WERI-Rb-1 (cell line): Measurements from ENCODE around the gene GALNT3.

Source experiments
- DNase-seq: peaks from one replicate; pipeline ENCODE4 v3.0.0-alpha.2; 2020
- H3K27ac ChIP-seq: fragments of 250-450 bp; sonication (Bioruptor Pico); 2 replicates; pipeline ENCODE4 v1.5.1; 2020; ENCODE audit warnings: mild to moderate bottlenecking, moderate library complexity
- H3K27me3 ChIP-seq: fragments of 250-450 bp; sonication (Bioruptor Pico); 2 replicates; pipeline ENCODE4 v1.5.1; 2021; ENCODE audit warnings: mild to moderate bottlenecking, low read depth, moderate library complexity; ENCODE audit not compliant: insufficient read depth, severe bottlenecking
- H3K36me3 ChIP-seq: fragments of 250-450 bp; sonication (Bioruptor Pico); 2 replicates; pipeline ENCODE4 v1.5.1; 2020; ENCODE audit warnings: mild to moderate bottlenecking, moderate library complexity
- H3K4me3 ChIP-seq: 2 replicates; pipeline ENCODE4 v1.5.1; 2011; ENCODE audit warnings: low read depth, mild to moderate bottlenecking, control low read depth, low read length
- H3K9me3 ChIP-seq: fragments of 250-450 bp; sonication (Bioruptor Pico); 2 replicates; pipeline ENCODE4 v1.5.1; 2021; ENCODE audit warnings: mild to moderate bottlenecking, moderate library complexity; ENCODE audit not compliant: severe bottlenecking
- CTCF ChIP-seq: IDR thresholded peaks from 2 replicates; pipeline ENCODE4 v1.5.1; 2011; ENCODE audit warnings: low read depth, mild to moderate bottlenecking, control low read depth, inconsistent platforms, low read length

GALNT3 gene

GRCh38 chr2:165815299-165816141 lies 21.5 kb upstream of the GALNT3 start:
- Histone ChIP-seq H3K36me3 (no peaks in the 10 kb centered on the region), H3K9me3 (no peaks in the 10 kb centered on the region), H3K27ac (no peak overlapping the region), H3K27me3 (no peaks in the 10 kb centered on the region), H3K4me3 (no peak overlapping the region)
- DNase-seq, result no peak
- no peak for TF ChIP-seq CTCF

- H3K27me3 ChIP-seq, result no peaks in the 10 kb centered on the region
- H3K36me3 ChIP-seq, result no peaks in the 10 kb centered on the region
- no peak for TF ChIP-seq CTCF
- H3K9me3 ChIP-seq, result no peaks in the 10 kb centered on the region
- no peak overlapping the region for H3K27ac ChIP-seq
- no peak for DNase-seq
- no peak overlapping the region for H3K4me3 ChIP-seq
These were observed 20.4 kb upstream of the GALNT3 start for GRCh38 chr2:165814473-165814872.

GRCh38 chr2:165811592-165812370 lies 17.7 kb upstream of the GALNT3 start:
- Histone ChIP-seq H3K36me3 (no peaks in the 10 kb centered on the region), H3K4me3 (no peak overlapping the region), H3K27ac (no peak overlapping the region), H3K9me3 (no peaks in the 10 kb centered on the region), H3K27me3 (no peaks in the 10 kb centered on the region)
- DNase-seq, result no peak
- no peak for TF ChIP-seq CTCF

- Histone ChIP-seq H3K27ac (no peak overlapping the region), H3K27me3 (no peaks in the 10 kb centered on the region), H3K36me3 (no peaks in the 10 kb centered on the region), H3K4me3 (no peak overlapping the region), H3K9me3 (no peaks in the 10 kb centered on the region)
- no peak for TF ChIP-seq CTCF
- DNase-seq, result no peak
These were observed 16.4 kb upstream of the GALNT3 start for GRCh38 chr2:165810418-165810817.

- Histone ChIP-seq H3K36me3 (no peaks in the 10 kb centered on the region), H3K4me3 (no peak overlapping the region), H3K27me3 (no peaks in the 10 kb centered on the region), H3K27ac (no peak overlapping the region), H3K9me3 (no peaks in the 10 kb centered on the region)
- TF ChIP-seq CTCF, result no peak
- DNase-seq, result no peak
These were observed 10.7 kb upstream of the GALNT3 start for GRCh38 chr2:165804719-165805118.
